Panc1 (cell line): ENCODE measurements around the gene RC3H1. TPM values are rescaled to one million over a fixed set of nuclear protein-coding genes. Genes with fewer than 3 reads are reported as not detected.

Experiments used
- ATAC-seq: fragments of 200-7000 bp; cut with Tn5 transposase; 2 replicates; pipeline ENCODE4 v1.9.1; 2020; ENCODE audit warnings: mild to moderate bottlenecking, moderate library complexity
- BruUV-seq: library from RNA; stranded (reverse); fragments of 400-500 nt; replicated peaks from 2 replicates; lab custom pipeline; 2021; lab: Mats Ljungman, UMichigan
- CTCF ChIA-PET: fragments of 300-600 bp; sonication (Branson Sonifier 250); formaldehyde crosslinking; loops from one replicate; lab custom pipeline; 2022; ENCODE audit warnings: antibody characterized with exemption; lab: Charles Lee
- POLR2A ChIA-PET: fragments of 300-600 bp; sonication (Branson Sonifier 250); formaldehyde crosslinking; loops from one replicate; lab custom pipeline; 2022; ENCODE audit warnings: antibody characterized with exemption; lab: Charles Lee
- DNase-seq: peaks from one replicate; pipeline ENCODE4 v3.0.0-alpha.2; 2010; ENCODE audit warnings: low read depth, low spot score
- H3K27ac ChIP-seq: 2 replicates; pipeline ENCODE4 v1.5.1; 2011; ENCODE audit warnings: mild to moderate bottlenecking, low read length, inconsistent platforms
- H3K27me3 ChIP-seq: fragments of 200-500 bp; sonication (Bioruptor generic); 2 replicates; pipeline ENCODE4 v1.6.0; 2014; ENCODE audit warnings: low read length, inconsistent platforms; ENCODE audit not compliant: control insufficient read depth, insufficient read depth
- H3K36me3 ChIP-seq: fragments of 200-500 bp; sonication (Bioruptor generic); 2 replicates; pipeline ENCODE4 v1.5.1; 2014; ENCODE audit warnings: inconsistent platforms, mild to moderate bottlenecking, low read length, moderate library complexity; ENCODE audit not compliant: control insufficient read depth, insufficient read depth
- H3K4me1 ChIP-seq: 2 replicates; pipeline ENCODE4 v1.5.1; 2011; ENCODE audit warnings: inconsistent platforms, mild to moderate bottlenecking, low read length, moderate library complexity; ENCODE audit not compliant: control insufficient read depth, insufficient read depth
- H3K4me3 ChIP-seq, 2 experiments: 2 replicates each; pipeline ENCODE4 v1.5.1; 2011 to 2012; ENCODE audit warnings: low read depth in 2 of 2, low read length in 2 of 2, mild to moderate bottlenecking in 2 of 2, inconsistent platforms in 1 of 2, moderate library complexity in 1 of 2
- H3K9me3 ChIP-seq: fragments of 200-500 bp; sonication (Bioruptor generic); 2 replicates; pipeline ENCODE4 v1.5.1; 2014; ENCODE audit warnings: low read depth, mild to moderate bottlenecking, inconsistent platforms, low read length, moderate library complexity; ENCODE audit not compliant: control insufficient read depth, insufficient read depth
- POLR2AphosphoS5 ChIP-seq: IDR thresholded peaks from 2 replicates; pipeline ENCODE4 v1.6.1; 2012; ENCODE audit warnings: mild to moderate bottlenecking, low read depth, low read length, moderate library complexity
- SIN3A ChIP-seq: IDR thresholded peaks from 2 replicates; pipeline ENCODE4 v1.6.1; 2012; ENCODE audit warnings: low read depth, mild to moderate bottlenecking, low read length, moderate library complexity, borderline replicate concordance; ENCODE audit not compliant: insufficient read depth
- TCF7L2 ChIP-seq: IDR thresholded peaks from 2 replicates; pipeline ENCODE4 v1.6.1; 2011; ENCODE audit warnings: mild to moderate bottlenecking, low read depth, low read length, inconsistent platforms
- in situ Hi-C: cut with HindIII; loops from 2 replicates; pipeline ENCODE4 v1.10.0; 2016; ENCODE audit warnings: low sequenced_read_pairs, low pct_unique_long_range_greater_than_20kb
- intact Hi-C: fragments of 100-400 bp; cut with micrococcal nuclease; formaldehyde crosslinking; loops from one replicate; pipeline ENCODE4 v1.10.0; 2022; ENCODE audit not compliant: unreplicated experiment
- total RNA-seq: library from RNA; stranded (reverse); gene quantifications from one replicate; pipeline ENCODE4 v1.2.1, GENCODE V29; 2021; ENCODE audit not compliant: unreplicated experiment
- TF ChIP-seq, protein P1 (sequence below): fragments of 450-650 bp; IDR thresholded peaks from 2 replicates; pipeline ENCODE4 v1.5.1; 2017; ENCODE audit warnings: mild to moderate bottlenecking
- TF ChIP-seq, protein P2 (sequence below), 2 experiments: IDR thresholded peaks; 2 replicates each; pipeline ENCODE4 v1.6.1; 2011 to 2012; ENCODE audit warnings: low read depth in 2 of 2, control low read depth in 1 of 2, low read length in 1 of 2, mild to moderate bottlenecking in 1 of 2, moderate library complexity in 1 of 2; ENCODE audit not compliant: insufficient read depth in 1 of 2

Gene RC3H1
- total RNA-seq, 1 experiment from 2014 or later, result 21.4 TPM

DNA sequence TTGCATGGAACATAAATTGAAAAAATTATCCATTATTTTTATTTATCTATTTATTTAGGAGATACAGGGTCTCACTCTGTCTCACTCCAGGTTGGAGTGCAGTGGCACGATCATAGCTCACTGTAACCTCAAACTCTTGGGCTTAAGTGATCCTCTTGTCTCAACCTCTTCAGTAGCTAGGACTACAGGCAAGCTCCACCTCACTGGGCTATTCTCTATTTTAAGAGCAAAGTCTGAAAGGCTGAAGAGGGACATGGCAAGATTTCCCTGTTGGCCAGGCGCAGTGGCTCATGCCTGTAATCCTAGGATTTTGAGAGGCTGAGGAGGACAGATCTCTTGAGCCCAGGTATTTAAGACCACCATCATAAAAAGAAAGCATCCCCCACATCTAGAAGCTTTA lies 14.0 kb upstream of the RC3H1 start:
- TF ChIP-seq TCF7L2 (no peak), POLR2AphosphoS5 (no peak), SIN3A (no peak)
- TF ChIP-seq, protein P1, sequence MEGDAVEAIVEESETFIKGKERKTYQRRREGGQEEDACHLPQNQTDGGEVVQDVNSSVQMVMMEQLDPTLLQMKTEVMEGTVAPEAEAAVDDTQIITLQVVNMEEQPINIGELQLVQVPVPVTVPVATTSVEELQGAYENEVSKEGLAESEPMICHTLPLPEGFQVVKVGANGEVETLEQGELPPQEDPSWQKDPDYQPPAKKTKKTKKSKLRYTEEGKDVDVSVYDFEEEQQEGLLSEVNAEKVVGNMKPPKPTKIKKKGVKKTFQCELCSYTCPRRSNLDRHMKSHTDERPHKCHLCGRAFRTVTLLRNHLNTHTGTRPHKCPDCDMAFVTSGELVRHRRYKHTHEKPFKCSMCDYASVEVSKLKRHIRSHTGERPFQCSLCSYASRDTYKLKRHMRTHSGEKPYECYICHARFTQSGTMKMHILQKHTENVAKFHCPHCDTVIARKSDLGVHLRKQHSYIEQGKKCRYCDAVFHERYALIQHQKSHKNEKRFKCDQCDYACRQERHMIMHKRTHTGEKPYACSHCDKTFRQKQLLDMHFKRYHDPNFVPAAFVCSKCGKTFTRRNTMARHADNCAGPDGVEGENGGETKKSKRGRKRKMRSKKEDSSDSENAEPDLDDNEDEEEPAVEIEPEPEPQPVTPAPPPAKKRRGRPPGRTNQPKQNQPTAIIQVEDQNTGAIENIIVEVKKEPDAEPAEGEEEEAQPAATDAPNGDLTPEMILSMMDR, result no peak
- TF ChIP-seq, protein P2, sequence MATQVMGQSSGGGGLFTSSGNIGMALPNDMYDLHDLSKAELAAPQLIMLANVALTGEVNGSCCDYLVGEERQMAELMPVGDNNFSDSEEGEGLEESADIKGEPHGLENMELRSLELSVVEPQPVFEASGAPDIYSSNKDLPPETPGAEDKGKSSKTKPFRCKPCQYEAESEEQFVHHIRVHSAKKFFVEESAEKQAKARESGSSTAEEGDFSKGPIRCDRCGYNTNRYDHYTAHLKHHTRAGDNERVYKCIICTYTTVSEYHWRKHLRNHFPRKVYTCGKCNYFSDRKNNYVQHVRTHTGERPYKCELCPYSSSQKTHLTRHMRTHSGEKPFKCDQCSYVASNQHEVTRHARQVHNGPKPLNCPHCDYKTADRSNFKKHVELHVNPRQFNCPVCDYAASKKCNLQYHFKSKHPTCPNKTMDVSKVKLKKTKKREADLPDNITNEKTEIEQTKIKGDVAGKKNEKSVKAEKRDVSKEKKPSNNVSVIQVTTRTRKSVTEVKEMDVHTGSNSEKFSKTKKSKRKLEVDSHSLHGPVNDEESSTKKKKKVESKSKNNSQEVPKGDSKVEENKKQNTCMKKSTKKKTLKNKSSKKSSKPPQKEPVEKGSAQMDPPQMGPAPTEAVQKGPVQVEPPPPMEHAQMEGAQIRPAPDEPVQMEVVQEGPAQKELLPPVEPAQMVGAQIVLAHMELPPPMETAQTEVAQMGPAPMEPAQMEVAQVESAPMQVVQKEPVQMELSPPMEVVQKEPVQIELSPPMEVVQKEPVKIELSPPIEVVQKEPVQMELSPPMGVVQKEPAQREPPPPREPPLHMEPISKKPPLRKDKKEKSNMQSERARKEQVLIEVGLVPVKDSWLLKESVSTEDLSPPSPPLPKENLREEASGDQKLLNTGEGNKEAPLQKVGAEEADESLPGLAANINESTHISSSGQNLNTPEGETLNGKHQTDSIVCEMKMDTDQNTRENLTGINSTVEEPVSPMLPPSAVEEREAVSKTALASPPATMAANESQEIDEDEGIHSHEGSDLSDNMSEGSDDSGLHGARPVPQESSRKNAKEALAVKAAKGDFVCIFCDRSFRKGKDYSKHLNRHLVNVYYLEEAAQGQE (IDR thresholded peaks at IDR 0.05; ENCODE audit: insufficient read depth in 1 of 2, low read depth in 2 of 2, low read length in 1 of 2), result no peak
- in situ Hi-C loops, result no loop called here
- Histone ChIP-seq H3K27ac (no peak overlapping the region), H3K4me1 (no peaks in the 10 kb centered on the region), H3K36me3 (no peaks in the 10 kb centered on the region), H3K9me3 (no peaks in the 10 kb centered on the region), H3K27me3 (no peaks in the 10 kb centered on the region), H3K4me3 (no peak overlapping the region)
- POLR2A ChIA-PET, result interaction anchor here (0.7 kb wide), 1 partner anchor 117 kb away, joined by 4 read pairs; no protein-coding TSS in a partner anchor
- ATAC-seq (no peak), DNase-seq (no peak)
- CTCF ChIA-PET, result no interaction called here
- no TSS peak for BruUV-seq
- intact Hi-C loops, result no loop called here

DNA sequence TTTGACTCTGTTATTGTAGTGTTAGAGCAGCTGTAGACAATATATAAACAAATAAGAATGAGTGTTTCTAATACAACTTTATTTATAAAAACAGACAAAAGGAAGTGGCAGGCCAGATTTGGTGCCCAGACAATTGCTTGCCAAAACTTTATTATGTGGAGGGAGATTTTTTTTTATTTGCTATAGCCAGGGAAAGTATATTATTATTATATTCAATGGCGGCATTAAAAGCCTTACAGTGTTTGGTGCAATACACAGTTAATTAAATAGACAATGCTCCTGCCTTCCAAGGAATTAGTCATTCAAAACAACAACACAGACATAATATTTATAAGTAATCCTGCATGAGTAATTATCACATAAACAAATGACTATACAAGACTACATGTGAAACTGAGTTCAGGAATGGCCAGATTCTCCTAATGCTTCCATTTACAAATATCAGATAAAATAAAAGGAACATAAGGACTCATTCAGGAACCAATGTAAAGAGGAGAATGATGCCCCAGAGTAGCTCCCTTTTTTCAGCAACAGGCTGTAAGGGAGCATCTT lies 10.6 kb upstream of the RC3H1 start:
- CTCF ChIA-PET, result no interaction called here
- BruUV-seq, result no TSS peak
- Histone ChIP-seq H3K4me1 (no peaks in the 10 kb centered on the region), H3K27ac (no peak overlapping the region), H3K36me3 (no peaks in the 10 kb centered on the region), H3K9me3 (no peaks in the 10 kb centered on the region), H3K4me3 (no peak overlapping the region), H3K27me3 (no peaks in the 10 kb centered on the region)
- no peak for DNase-seq
- no peak for ATAC-seq
- POLR2A ChIA-PET, result no interaction called here
- in situ Hi-C loops, result no loop called here
- TF ChIP-seq, protein P1, result no peak
- TF ChIP-seq POLR2AphosphoS5 (no peak), SIN3A (no peak), TCF7L2 (no peak)
- TF ChIP-seq, protein P2 (IDR thresholded peaks at IDR 0.05; ENCODE audit: insufficient read depth in 1 of 2, low read depth in 2 of 2, low read length in 1 of 2), result no peak
- intact Hi-C loops, result no loop called here
